ENCODE results near the gene ROS1.
"Not testable (repeated sequence)": the region's sequence is repeated elsewhere in the genome, so short reads cannot be mapped to it uniquely, and the experiment has no call there.

ROS1 gene

GRCh38 chr6:117267766-117268534, 157.8 kb downstream of the ROS1 start:
- no peak for DNase-seq (ENCODE audit: low spot score)

GRCh38 chr6:117267054-117267347, 158.7 kb downstream of the ROS1 start:
- DNase-seq (ENCODE audit: low spot score) = no peak

GRCh38 chr6:117266257-117267053, 159.3 kb downstream of the ROS1 start:
- no peak for DNase-seq (ENCODE audit: low spot score)

- peak; percentile 53 for DNase-seq (ENCODE audit: low spot score)
Measured at GRCh38 chr6:117265410-117266256, 160.1 kb downstream of the ROS1 start, which contains the start of gene VGLL2. Gene VGLL2 (plus strand): TSS chr6:117265558. CDS start chr6:117265764, 206 bp downstream.

- DNase-seq (ENCODE audit: low spot score) = peak; percentile 10
Measured at GRCh38 chr6:117264692-117265409, 160.9 kb downstream of the ROS1 start.

GRCh38 chr6:117264369-117264691, 161.4 kb downstream of the ROS1 start:
- DNase-seq (ENCODE audit: low spot score) = no peak

- no peak for DNase-seq (ENCODE audit: low spot score)
Measured at GRCh38 chr6:117263353-117263927, 162.3 kb downstream of the ROS1 start.

- DNase-seq (ENCODE audit: low spot score) = no peak
Measured at GRCh38 chr6:117262799-117263198, 162.9 kb downstream of the ROS1 start.

GRCh38 chr6:117253785-117254184, 172.0 kb downstream of the ROS1 start:
- DNase-seq (ENCODE audit: low spot score) = no peak

- not testable (repeated sequence) for DNase-seq (ENCODE audit: low spot score)
Measured at GRCh38 chr6:117244979-117245378, 180.8 kb downstream of the ROS1 start.

- not testable (repeated sequence) for DNase-seq (ENCODE audit: low spot score)
Measured at GRCh38 chr6:117244571-117244970, 181.2 kb downstream of the ROS1 start.

Small RNAs within 50 kb of the gene (small RNA-seq; reads per million reads assigned to genes)
- gene RN7SKP18 = 0 to 0.13 reads per million in 2 experiments
- gene RNU6-253P = 0 reads per million in 2 experiments

Measured in SK-N-DZ (cell line).